CD4-positive, alpha-beta memory T cell (primary cell): ENCODE results near the gene ATP5PB. TPM values are rescaled to one million over a fixed set of nuclear protein-coding genes. Genes with fewer than 3 reads are reported as not detected.

Source experiments
- CTCF ChIA-PET: fragments of 350-600 bp; sonication (Branson Sonifier 250); formaldehyde crosslinking; loops from one replicate; lab custom pipeline; 2021; ENCODE audit warnings: inconsistent platforms; ENCODE audit not compliant: partially characterized antibody; lab: Charles Lee
- POLR2A ChIA-PET: fragments of 350-600 bp; sonication (Branson Sonifier 250); formaldehyde crosslinking; loops from one replicate; lab custom pipeline; 2021; ENCODE audit not compliant: partially characterized antibody; lab: Charles Lee
- DNase-seq, 5 donors: peaks; one replicate each; pipeline versions ENCODE4 v3.0.0 to v3.0.0-alpha.2; 2020 to 2022; ENCODE audit warnings: mixed read lengths in 1 of 5
- H3K27ac ChIP-seq: one replicate; pipeline ENCODE4 v1.7.0; 2013; ENCODE audit warnings: low read depth, low read length
- H3K27me3 ChIP-seq: 2 replicates; pipeline ENCODE4 v1.7.0; 2013; ENCODE audit warnings: mild to moderate bottlenecking, low read length, moderate library complexity; ENCODE audit not compliant: insufficient read depth
- H3K36me3 ChIP-seq: 2 replicates; pipeline ENCODE4 v1.7.0; 2013; ENCODE audit warnings: mild to moderate bottlenecking, low read length, moderate library complexity; ENCODE audit not compliant: insufficient read depth
- H3K4me1 ChIP-seq: 2 replicates; pipeline ENCODE4 v1.7.0; 2013; ENCODE audit warnings: mild to moderate bottlenecking, low read length, moderate library complexity; ENCODE audit not compliant: insufficient read depth
- H3K4me3 ChIP-seq, 2 donors: one replicate each; pipeline ENCODE4 v1.7.0; 2013; ENCODE audit warnings: low read length in 2 of 2, mild to moderate bottlenecking in 1 of 2
- H3K9me3 ChIP-seq, 2 donors: one replicate each; pipeline ENCODE4 v1.7.0; 2013; ENCODE audit warnings: low read length in 2 of 2, control low read depth in 1 of 2; ENCODE audit not compliant: control insufficient read depth in 1 of 2
- H3K27ac Mint-ChIP-seq, 7 donors: one replicate each; pipeline ENCODE4 v1.8.0; 2020 to 2021; ENCODE audit warnings: mixed read lengths in 7 of 7, mild to moderate bottlenecking in 6 of 7, inconsistent platforms in 3 of 7, moderate library complexity in 3 of 7
- H3K27me3 Mint-ChIP-seq, 2 donors: one replicate each; pipeline ENCODE4 v1.8.0; 2020 to 2021; ENCODE audit warnings: mixed read lengths in 2 of 2
- H3K36me3 Mint-ChIP-seq, 2 donors: one replicate each; pipeline ENCODE4 v1.8.0; 2020 to 2021; ENCODE audit warnings: mixed read lengths in 2 of 2, inconsistent platforms in 1 of 2, mild to moderate bottlenecking in 1 of 2
- H3K4me1 Mint-ChIP-seq, 4 donors: one replicate each; pipeline ENCODE4 v1.8.0; 2020 to 2021; ENCODE audit warnings: mixed read lengths in 4 of 4, mild to moderate bottlenecking in 1 of 4
- H3K4me3 Mint-ChIP-seq, 8 donors: one replicate each; pipeline ENCODE4 v1.8.0; 2020 to 2021; ENCODE audit warnings: mixed read lengths in 8 of 8, mild to moderate bottlenecking in 7 of 8, moderate library complexity in 6 of 8, inconsistent platforms in 3 of 8
- H3K9me3 Mint-ChIP-seq, 8 donors: one replicate each; pipeline ENCODE4 v1.8.0; 2020 to 2021; ENCODE audit warnings: mixed read lengths in 8 of 8, mild to moderate bottlenecking in 5 of 8, inconsistent platforms in 3 of 8, moderate library complexity in 1 of 8
- intact Hi-C: fragments of 100-400 bp; cut with micrococcal nuclease; formaldehyde crosslinking; loops from one replicate; pipeline ENCODE4 v1.15.1; 2023
- polyA plus RNA-seq, 2 donors: library from polyadenylated mRNA; unstranded; fragments of 300-500 nt; fragmentation: Illumina TruSeq; gene quantifications; one replicate each; pipeline ENCODE4 v1.2.3, GENCODE V29; 2021
- total RNA-seq, 2 experiments: library from RNA; stranded (reverse); gene quantifications; one replicate each; pipeline ENCODE4 v1.2.3, GENCODE V29; 2021

ATP5PB gene
- total and polyA plus RNA-seq, 4 experiments from 2014 or later: 103 to 655 (median 299) TPM

- POLR2A ChIA-PET: interaction anchor here (1.1 to 1.5 kb wide), 4 partner anchors 15 to 208 kb away, joined by 3 to 4 read pairs (median 4); partner anchors contain the start of gene DENND2D
- H3K27ac ChIP-seq: no peak overlapping the region
- Mint-ChIP-seq H3K4me1 (peaks cover 23 to 32% (median 28%) of the 10 kb centered on the region in 4 donors), H3K27ac (peak overlapping the region; percentile 11 to 86 (median 76)), H3K27me3 (no peaks in the 10 kb centered on the region), H3K4me3 (peak overlapping the region in 2 of 8 donors; percentile 25 to 70), H3K9me3 (no peaks in the 10 kb centered on the region), H3K36me3 (no peaks in the 10 kb centered on the region)
- no peaks in the 10 kb centered on the region for H3K27me3 ChIP-seq
- CTCF ChIA-PET: interaction anchor here (1.6 to 2.3 kb wide), 3 partner anchors 9 to 184 kb away, joined by 5 to 8 read pairs (median 8); no protein-coding TSS in a partner anchor
- no peaks in the 10 kb centered on the region for H3K9me3 ChIP-seq
- DNase-seq: no peak
- intact Hi-C loops: loop anchor here (2.0 to 5.0 kb wide), 2 partner anchors 34 to 60 kb away; no protein-coding TSS in a partner anchor
- H3K4me1 ChIP-seq: peaks cover 33% of the 10 kb centered on the region
- H3K4me3 ChIP-seq: no peak overlapping the region
- H3K36me3 ChIP-seq: no peaks in the 10 kb centered on the region
Measured at GRCh38 chr1:111407301-111407700, 42.0 kb upstream of the ATP5PB start.

- CTCF ChIA-PET: interaction anchor here (1.1 to 1.5 kb wide), 3 partner anchors 12 to 190 kb away, joined by 3 to 6 read pairs (median 3); no protein-coding TSS in a partner anchor
- H3K36me3 Mint-ChIP-seq: peaks cover 28 to 30% of the 10 kb centered on the region in 2 donors
- H3K4me3 ChIP-seq: no peak overlapping the region
- H3K4me1 Mint-ChIP-seq: peaks cover 0 to 2% (median 0%) of the 10 kb centered on the region in 4 donors
- no peak for DNase-seq
- no peaks in the 10 kb centered on the region for H3K9me3 ChIP-seq
- H3K27me3 Mint-ChIP-seq: no peaks in the 10 kb centered on the region
- H3K27ac Mint-ChIP-seq: no peak overlapping the region
- H3K9me3 Mint-ChIP-seq: no peaks in the 10 kb centered on the region
- H3K27me3 ChIP-seq: no peaks in the 10 kb centered on the region
- POLR2A ChIA-PET: interaction anchor here (0.5 kb wide), 1 partner anchor 50 kb away, joined by 3 read pairs; no protein-coding TSS in a partner anchor
- no peak overlapping the region for H3K27ac ChIP-seq
- H3K4me3 Mint-ChIP-seq: no peak overlapping the region
- no peaks in the 10 kb centered on the region for H3K36me3 ChIP-seq
- intact Hi-C loops: no loop called here
- no peaks in the 10 kb centered on the region for H3K4me1 ChIP-seq
Measured at GRCh38 chr1:111412839-111413238, 36.4 kb upstream of the ATP5PB start.

GRCh38 chr1:111414756-111415155 lies 34.5 kb upstream of the ATP5PB start:
- peaks cover 41 to 47% of the 10 kb centered on the region in 2 donors for H3K36me3 Mint-ChIP-seq
- POLR2A ChIA-PET: no interaction called here

DNA sequence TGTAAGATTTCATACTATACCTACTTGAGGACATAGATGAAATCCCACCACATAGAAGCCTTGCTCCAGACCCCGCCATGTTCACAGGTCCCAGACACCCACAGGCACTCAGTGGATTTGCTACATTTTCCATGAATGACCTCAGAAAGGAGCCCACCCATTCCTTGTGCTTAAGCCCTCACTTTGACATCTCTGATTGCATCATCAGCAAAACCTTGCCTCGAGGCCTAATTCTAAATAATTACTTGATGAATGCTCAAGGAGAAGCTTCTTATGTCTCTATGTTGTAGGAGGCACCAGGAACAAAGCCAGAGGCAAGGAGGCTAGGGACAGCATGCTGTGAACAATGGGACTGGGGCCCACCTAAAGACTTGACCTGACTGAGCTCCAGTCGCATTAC lies 33.8 kb upstream of the ATP5PB start:
- intact Hi-C loops: no loop called here
- no peaks in the 10 kb centered on the region for H3K27me3 ChIP-seq
- Mint-ChIP-seq H3K36me3 (peaks cover 42 to 54% of the 10 kb centered on the region in 2 donors), H3K27me3 (no peaks in the 10 kb centered on the region), H3K27ac (no peak overlapping the region), H3K4me1 (peaks cover 0 to 2% (median 0%) of the 10 kb centered on the region in 4 donors), H3K9me3 (no peaks in the 10 kb centered on the region), H3K4me3 (no peak overlapping the region)
- no peak overlapping the region for H3K4me3 ChIP-seq
- H3K4me1 ChIP-seq: no peaks in the 10 kb centered on the region
- H3K36me3 ChIP-seq: no peaks in the 10 kb centered on the region
- no peaks in the 10 kb centered on the region for H3K9me3 ChIP-seq
- DNase-seq: no peak
- CTCF ChIA-PET: interaction anchor here (0.8 to 1.6 kb wide), 4 partner anchors 9 to 385 kb away, joined by 3 to 7 read pairs (median 4); no protein-coding TSS in a partner anchor
- POLR2A ChIA-PET: no interaction called here
- no peak overlapping the region for H3K27ac ChIP-seq

More at GRCh38 chr1:111414756-111415155, 34.5 kb upstream of the ATP5PB start:
- no peak overlapping the region for H3K4me3 Mint-ChIP-seq
- no peaks in the 10 kb centered on the region for H3K27me3 Mint-ChIP-seq
- peaks cover 0 to 2% (median 0%) of the 10 kb centered on the region in 4 donors for H3K4me1 Mint-ChIP-seq
- Histone ChIP-seq H3K4me1 (no peaks in the 10 kb centered on the region), H3K27me3 (no peaks in the 10 kb centered on the region), H3K27ac (no peak overlapping the region), H3K9me3 (no peaks in the 10 kb centered on the region), H3K4me3 (no peak overlapping the region), H3K36me3 (no peaks in the 10 kb centered on the region)
- CTCF ChIA-PET: no interaction called here
- no peak for DNase-seq
- no peak overlapping the region for H3K27ac Mint-ChIP-seq
- H3K9me3 Mint-ChIP-seq: no peaks in the 10 kb centered on the region
- intact Hi-C loops: no loop called here

DNA sequence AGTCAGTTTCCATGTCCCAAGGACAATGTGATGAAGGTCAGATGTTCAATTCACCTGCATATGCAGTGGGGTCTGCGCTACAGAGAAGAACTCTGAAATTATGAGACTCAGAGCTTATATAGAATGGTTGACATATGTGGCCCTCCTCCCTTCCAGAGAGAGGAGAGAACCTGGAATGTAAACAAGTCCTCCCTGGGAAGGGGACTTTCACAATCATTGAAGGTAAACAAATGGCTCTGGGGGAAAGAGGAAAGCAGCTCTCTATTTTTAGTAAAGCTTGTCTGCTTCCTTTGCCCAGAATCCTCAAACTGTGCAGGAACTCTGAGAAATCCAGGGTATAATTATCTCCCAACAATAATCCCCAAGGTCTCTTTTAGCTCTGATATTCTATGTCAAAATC lies 31.5 kb upstream of the ATP5PB start:
- ChIA-PET POLR2A (no interaction called here), CTCF (interaction anchor here (1.6 kb wide), 1 partner anchor 18 kb away, joined by 3 read pairs; no protein-coding TSS in a partner anchor)
- H3K4me1 ChIP-seq: no peaks in the 10 kb centered on the region
- H3K27me3 ChIP-seq: no peaks in the 10 kb centered on the region
- no peak for DNase-seq
- intact Hi-C loops: no loop called here
- no peaks in the 10 kb centered on the region for H3K9me3 ChIP-seq
- peaks cover 0 to 2% (median 0%) of the 10 kb centered on the region in 4 donors for H3K4me1 Mint-ChIP-seq
- peaks cover 5% of the 10 kb centered on the region for H3K36me3 ChIP-seq
- H3K4me3 Mint-ChIP-seq: no peak overlapping the region
- H3K27me3 Mint-ChIP-seq: no peaks in the 10 kb centered on the region
- no peak overlapping the region for H3K4me3 ChIP-seq
- no peak overlapping the region for H3K27ac Mint-ChIP-seq
- H3K36me3 Mint-ChIP-seq: peaks cover 45 to 75% of the 10 kb centered on the region in 2 donors
- no peaks in the 10 kb centered on the region for H3K9me3 Mint-ChIP-seq
- H3K27ac ChIP-seq: no peak overlapping the region

- ChIA-PET CTCF (no interaction called here), POLR2A (interaction anchor here (1.3 kb wide), 1 partner anchor 13 kb away, joined by 5 read pairs; no protein-coding TSS in a partner anchor)
- Mint-ChIP-seq H3K36me3 (peaks cover 42 to 78% of the 10 kb centered on the region in 2 donors), H3K27ac (peak overlapping the region in 1 of 7 donors; percentile 34), H3K9me3 (no peaks in the 10 kb centered on the region), H3K27me3 (no peaks in the 10 kb centered on the region), H3K4me3 (no peak overlapping the region), H3K4me1 (peaks cover 0 to 2% (median 0%) of the 10 kb centered on the region in 4 donors)
- DNase-seq: no peak
- Histone ChIP-seq H3K9me3 (no peaks in the 10 kb centered on the region), H3K27me3 (no peaks in the 10 kb centered on the region), H3K4me3 (no peak overlapping the region), H3K36me3 (peaks cover 5% of the 10 kb centered on the region), H3K4me1 (no peaks in the 10 kb centered on the region), H3K27ac (no peak overlapping the region)
- intact Hi-C loops: no loop called here
Measured at GRCh38 chr1:111419037-111419436, 30.2 kb upstream of the ATP5PB start.

DNA sequence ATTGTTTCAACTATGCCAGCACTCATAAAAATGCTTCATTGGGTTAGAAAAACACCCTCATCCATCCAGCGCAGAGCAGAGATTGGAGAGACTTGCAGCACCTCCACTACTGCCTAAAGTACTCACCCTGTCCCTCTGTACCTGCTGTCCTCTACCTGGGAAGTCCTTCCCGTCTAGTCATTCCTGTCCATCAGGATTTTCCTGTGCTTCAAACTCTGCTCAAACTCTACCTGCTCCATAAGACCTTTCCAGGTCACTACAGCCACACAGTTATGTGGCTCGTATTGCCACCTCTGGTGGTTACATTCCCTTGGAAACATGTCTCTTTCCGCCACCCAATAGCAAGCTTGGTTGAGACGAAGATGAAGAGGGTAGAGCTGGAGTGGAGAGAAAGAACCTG lies 28.9 kb upstream of the ATP5PB start:
- Mint-ChIP-seq H3K9me3 (no peaks in the 10 kb centered on the region), H3K4me3 (no peak overlapping the region), H3K27me3 (no peaks in the 10 kb centered on the region), H3K27ac (no peak overlapping the region), H3K4me1 (peaks cover 0 to 2% (median 0%) of the 10 kb centered on the region in 4 donors), H3K36me3 (peaks cover 33 to 74% of the 10 kb centered on the region in 2 donors)
- intact Hi-C loops: no loop called here
- Histone ChIP-seq H3K4me1 (no peaks in the 10 kb centered on the region), H3K27me3 (no peaks in the 10 kb centered on the region), H3K36me3 (peaks cover 5% of the 10 kb centered on the region), H3K27ac (no peak overlapping the region), H3K9me3 (no peaks in the 10 kb centered on the region), H3K4me3 (no peak overlapping the region)
- ChIA-PET POLR2A (no interaction called here), CTCF (interaction anchor here (1.1 to 1.2 kb wide), 2 partner anchors 9 to 20 kb away, joined by 3 read pairs; no protein-coding TSS in a partner anchor)
- DNase-seq: no peak
